Ovary (tissue), 3 donors: ENCODE measurements around the gene DYNC1I2.

Experiments
- EP300 ChIP-seq: sonication (generic); formaldehyde crosslinking; IDR thresholded peaks from one replicate; pipeline ENCODE4 v1.6.1; 2017; ENCODE audit warnings: antibody characterized with exemption
- POLR2A ChIP-seq: fragments of 450-650 bp; IDR thresholded peaks from one replicate; pipeline ENCODE4 v1.6.1; 2017; ENCODE audit warnings: antibody characterized with exemption, mild to moderate bottlenecking, moderate library complexity
- TF ChIP-seq, protein P1 (sequence below), 3 donors: fragments of 450-650 bp in 2 of 3; fragments of 200-600 bp in 1 of 3; IDR thresholded peaks; one replicate each; pipeline versions ENCODE4 v1.5.1 to v1.8.0; 2016 to 2022; ENCODE audit warnings: antibody characterized with exemption in 3 of 3, mild to moderate bottlenecking in 1 of 3
- donor health status: DM: no; HTN: no; CAD: no.

GRCh38 chr2:171670655-171671054 is 16.6 kb upstream of the DYNC1I2 start:
- TF ChIP-seq, protein P1, sequence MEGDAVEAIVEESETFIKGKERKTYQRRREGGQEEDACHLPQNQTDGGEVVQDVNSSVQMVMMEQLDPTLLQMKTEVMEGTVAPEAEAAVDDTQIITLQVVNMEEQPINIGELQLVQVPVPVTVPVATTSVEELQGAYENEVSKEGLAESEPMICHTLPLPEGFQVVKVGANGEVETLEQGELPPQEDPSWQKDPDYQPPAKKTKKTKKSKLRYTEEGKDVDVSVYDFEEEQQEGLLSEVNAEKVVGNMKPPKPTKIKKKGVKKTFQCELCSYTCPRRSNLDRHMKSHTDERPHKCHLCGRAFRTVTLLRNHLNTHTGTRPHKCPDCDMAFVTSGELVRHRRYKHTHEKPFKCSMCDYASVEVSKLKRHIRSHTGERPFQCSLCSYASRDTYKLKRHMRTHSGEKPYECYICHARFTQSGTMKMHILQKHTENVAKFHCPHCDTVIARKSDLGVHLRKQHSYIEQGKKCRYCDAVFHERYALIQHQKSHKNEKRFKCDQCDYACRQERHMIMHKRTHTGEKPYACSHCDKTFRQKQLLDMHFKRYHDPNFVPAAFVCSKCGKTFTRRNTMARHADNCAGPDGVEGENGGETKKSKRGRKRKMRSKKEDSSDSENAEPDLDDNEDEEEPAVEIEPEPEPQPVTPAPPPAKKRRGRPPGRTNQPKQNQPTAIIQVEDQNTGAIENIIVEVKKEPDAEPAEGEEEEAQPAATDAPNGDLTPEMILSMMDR (IDR thresholded peaks at IDR 0.05) = no peak
- TF ChIP-seq POLR2A (no peak), EP300 (no peak)
